ENCODE data around the gene ZEB1.
"Not testable (repeated sequence)": the region's sequence is repeated elsewhere in the genome, so short reads cannot be mapped to it uniquely, and the experiment has no call there.

The ZEB1 gene

DNA sequence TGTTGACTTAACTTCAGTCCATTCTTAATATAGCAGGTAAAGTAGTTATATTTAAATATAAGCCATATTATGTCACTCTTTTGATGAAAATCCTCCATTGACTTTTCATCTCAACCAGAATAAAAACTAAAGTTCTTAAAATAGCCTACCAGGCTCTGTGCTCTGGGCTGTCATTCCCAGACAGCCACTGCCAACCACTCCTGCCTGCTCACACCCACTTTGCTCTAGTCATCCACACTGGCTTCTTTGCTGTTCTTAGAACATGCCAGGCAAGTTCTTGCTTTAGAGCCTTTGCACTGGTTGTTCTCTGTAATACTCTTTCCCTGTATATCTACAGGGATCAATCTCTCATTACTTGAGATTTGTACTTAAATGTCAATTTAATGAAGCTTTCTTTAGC lies 80.6 kb downstream of the ZEB1 start:
- no peaks in the 10 kb centered on the region for H3K36me3 ChIP-seq (ENCODE audit: control insufficient read depth, insufficient read depth, low read length)
- no peaks in the 10 kb centered on the region for H3K27me3 ChIP-seq (replicated peaks; ENCODE audit: control insufficient read depth, insufficient read depth, low read length)
- DNase-seq (ENCODE audit: extremely low read depth, insufficient read length): no peak
- TF ChIP-seq, protein P1, sequence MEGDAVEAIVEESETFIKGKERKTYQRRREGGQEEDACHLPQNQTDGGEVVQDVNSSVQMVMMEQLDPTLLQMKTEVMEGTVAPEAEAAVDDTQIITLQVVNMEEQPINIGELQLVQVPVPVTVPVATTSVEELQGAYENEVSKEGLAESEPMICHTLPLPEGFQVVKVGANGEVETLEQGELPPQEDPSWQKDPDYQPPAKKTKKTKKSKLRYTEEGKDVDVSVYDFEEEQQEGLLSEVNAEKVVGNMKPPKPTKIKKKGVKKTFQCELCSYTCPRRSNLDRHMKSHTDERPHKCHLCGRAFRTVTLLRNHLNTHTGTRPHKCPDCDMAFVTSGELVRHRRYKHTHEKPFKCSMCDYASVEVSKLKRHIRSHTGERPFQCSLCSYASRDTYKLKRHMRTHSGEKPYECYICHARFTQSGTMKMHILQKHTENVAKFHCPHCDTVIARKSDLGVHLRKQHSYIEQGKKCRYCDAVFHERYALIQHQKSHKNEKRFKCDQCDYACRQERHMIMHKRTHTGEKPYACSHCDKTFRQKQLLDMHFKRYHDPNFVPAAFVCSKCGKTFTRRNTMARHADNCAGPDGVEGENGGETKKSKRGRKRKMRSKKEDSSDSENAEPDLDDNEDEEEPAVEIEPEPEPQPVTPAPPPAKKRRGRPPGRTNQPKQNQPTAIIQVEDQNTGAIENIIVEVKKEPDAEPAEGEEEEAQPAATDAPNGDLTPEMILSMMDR (IDR thresholded peaks at IDR 0.05; ENCODE audit: insufficient read depth, low read length, poor library complexity, severe bottlenecking): no peak
- H3K4me3 ChIP-seq (replicated peaks; ENCODE audit: low read depth, low read length): no peak overlapping the region

DNA sequence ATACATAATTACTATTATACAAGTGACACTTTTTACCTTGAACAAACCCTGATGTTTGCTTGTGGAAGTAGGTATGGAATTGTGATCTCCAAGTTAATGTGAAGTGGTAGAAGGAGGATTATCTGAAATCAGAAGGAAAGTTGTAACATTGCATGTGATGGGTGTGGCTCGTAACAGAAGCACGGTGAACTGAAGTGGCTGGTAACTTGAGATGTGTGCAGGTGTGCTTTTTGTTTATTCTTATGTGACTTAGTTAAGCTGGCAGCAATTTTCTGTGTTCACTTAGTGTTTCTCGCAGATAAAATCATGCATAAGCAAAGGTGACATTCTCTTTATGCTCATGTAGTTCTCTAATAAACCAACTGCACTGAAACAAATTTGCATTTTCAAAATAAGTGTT lies 82.3 kb downstream of the ZEB1 start:
- H3K4me3 ChIP-seq (replicated peaks; ENCODE audit: low read depth, low read length): no peak overlapping the region
- no peaks in the 10 kb centered on the region for H3K27me3 ChIP-seq (replicated peaks; ENCODE audit: control insufficient read depth, insufficient read depth, low read length)
- DNase-seq (ENCODE audit: extremely low read depth, insufficient read length): no peak
- H3K36me3 ChIP-seq (ENCODE audit: control insufficient read depth, insufficient read depth, low read length): no peaks in the 10 kb centered on the region
- TF ChIP-seq, protein P1 (IDR thresholded peaks at IDR 0.05; ENCODE audit: insufficient read depth, low read length, poor library complexity, severe bottlenecking): no peak

DNA sequence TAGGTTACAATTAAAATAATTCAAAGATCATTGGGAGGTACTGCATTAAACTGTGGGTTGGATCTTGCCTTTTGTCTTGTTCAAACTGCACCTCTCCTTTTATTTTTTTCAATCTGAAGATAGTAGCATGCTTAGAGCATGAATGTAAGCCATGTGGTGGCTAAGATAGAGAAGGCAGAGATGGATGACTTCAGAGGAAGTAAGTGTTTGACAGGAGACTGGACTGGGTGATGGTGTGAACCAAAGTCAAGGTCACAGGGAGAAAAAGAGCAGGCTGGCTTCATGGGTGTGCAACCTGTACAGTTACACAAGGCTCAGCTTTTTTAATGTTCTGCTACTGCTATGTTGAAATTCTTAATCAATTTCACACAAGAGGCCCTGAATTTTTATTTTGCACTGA lies 85.6 kb downstream of the ZEB1 start:
- H3K36me3 ChIP-seq (ENCODE audit: control insufficient read depth, insufficient read depth, low read length): no peaks in the 10 kb centered on the region
- H3K4me3 ChIP-seq (replicated peaks; ENCODE audit: low read depth, low read length): no peak overlapping the region
- no peak for DNase-seq (ENCODE audit: extremely low read depth, insufficient read length)
- no peaks in the 10 kb centered on the region for H3K27me3 ChIP-seq (replicated peaks; ENCODE audit: control insufficient read depth, insufficient read depth, low read length)
- TF ChIP-seq, protein P1 (IDR thresholded peaks at IDR 0.05; ENCODE audit: insufficient read depth, low read length, poor library complexity, severe bottlenecking): no peak

DNA sequence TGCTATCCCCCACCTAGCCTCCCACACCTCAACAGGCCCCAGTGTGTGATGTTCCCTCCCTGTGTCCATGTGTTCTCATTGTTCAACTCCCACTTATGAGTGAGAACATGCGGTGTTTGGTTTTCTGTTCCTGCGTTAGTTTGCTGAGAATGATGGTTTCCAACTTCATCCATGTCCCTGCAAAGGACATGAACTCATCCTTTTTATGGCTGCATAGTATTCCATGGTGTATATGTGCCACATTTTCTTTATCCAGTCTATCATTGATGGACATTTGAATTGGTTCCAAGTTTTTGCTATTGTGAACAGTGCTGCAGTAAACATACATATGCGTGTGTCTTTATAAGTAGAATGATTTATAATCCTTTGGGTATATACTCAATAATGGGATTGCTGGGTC lies 86.8 kb downstream of the ZEB1 start:
- not testable (repeated sequence) for H3K27me3 ChIP-seq (replicated peaks; ENCODE audit: control insufficient read depth, insufficient read depth, low read length); H3K36me3 ChIP-seq (ENCODE audit: control insufficient read depth, insufficient read depth, low read length); H3K4me3 ChIP-seq (replicated peaks; ENCODE audit: low read depth, low read length); DNase-seq (ENCODE audit: extremely low read depth, insufficient read length)

DNA sequence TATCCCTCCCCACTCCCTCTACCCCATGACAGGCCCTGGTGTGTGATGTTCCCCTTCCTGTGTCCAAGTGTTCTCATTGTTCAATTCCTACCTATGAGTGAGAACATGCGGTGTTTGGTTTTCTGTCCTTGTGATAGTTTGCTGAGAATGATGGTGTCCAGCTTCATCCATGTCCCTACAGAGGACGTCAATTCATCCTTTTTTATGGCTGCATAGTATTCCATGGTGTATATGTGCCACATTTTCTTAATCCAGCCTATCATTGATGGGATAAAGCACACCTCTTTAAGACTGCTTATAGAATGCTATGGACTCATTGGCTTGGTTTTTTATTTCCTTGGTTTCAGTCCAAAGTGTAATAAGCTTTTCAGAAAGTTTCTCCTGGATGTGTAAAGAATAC lies 93.4 kb downstream of the ZEB1 start:
- H3K4me3 ChIP-seq (replicated peaks; ENCODE audit: low read depth, low read length); H3K36me3 ChIP-seq (ENCODE audit: control insufficient read depth, insufficient read depth, low read length); DNase-seq (ENCODE audit: extremely low read depth, insufficient read length); H3K27me3 ChIP-seq (replicated peaks; ENCODE audit: control insufficient read depth, insufficient read depth, low read length): not testable (repeated sequence)

DNA sequence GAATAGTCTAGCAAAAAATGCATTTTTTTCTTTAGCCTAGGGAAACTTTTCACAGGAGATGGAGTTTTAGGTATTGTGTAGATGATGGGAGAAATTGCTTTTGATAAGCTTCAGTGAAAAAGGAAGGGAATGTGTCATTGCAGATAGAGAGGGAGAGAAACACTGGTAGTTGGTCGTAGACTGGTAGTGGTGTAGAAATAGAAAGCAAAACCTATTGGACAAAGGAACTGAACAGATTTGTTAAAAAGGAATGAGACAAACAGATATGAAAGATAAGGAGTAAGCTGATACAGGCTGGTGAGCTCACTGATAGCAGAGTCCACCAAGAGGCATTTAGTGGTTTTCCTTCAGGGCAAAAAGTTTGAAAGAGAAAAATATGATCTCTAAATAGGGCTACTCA lies 94.3 kb downstream of the ZEB1 start:
- H3K4me3 ChIP-seq (replicated peaks; ENCODE audit: low read depth, low read length): no peak overlapping the region
- H3K27me3 ChIP-seq (replicated peaks; ENCODE audit: control insufficient read depth, insufficient read depth, low read length): no peaks in the 10 kb centered on the region
- DNase-seq (ENCODE audit: extremely low read depth, insufficient read length): no peak
- no peaks in the 10 kb centered on the region for H3K36me3 ChIP-seq (ENCODE audit: control insufficient read depth, insufficient read depth, low read length)
- TF ChIP-seq, protein P1 (IDR thresholded peaks at IDR 0.05; ENCODE audit: insufficient read depth, low read length, poor library complexity, severe bottlenecking): no peak

DNA sequence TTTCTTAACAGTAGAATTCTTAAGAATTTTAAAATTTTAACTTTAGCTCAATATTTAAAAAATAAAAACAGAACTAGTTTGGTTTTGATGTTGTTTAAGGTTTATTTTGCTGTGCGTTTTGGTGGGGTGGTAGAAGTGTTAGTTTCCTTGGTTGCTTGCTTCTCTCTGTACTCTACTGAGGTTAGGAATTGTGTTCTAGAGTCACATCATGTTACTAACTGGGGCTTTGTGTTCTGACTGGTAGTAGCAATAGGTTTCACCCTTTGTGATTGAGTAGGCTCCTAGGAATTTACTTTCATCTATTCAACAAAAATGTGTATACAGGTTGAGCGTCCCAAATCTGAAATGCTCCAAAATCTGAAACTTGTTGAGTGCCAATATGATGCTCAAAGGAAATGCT lies 99.5 kb downstream of the ZEB1 start:
- DNase-seq (ENCODE audit: extremely low read depth, insufficient read length): no peak
- no peak overlapping the region for H3K4me3 ChIP-seq (replicated peaks; ENCODE audit: low read depth, low read length)
- no peaks in the 10 kb centered on the region; the same call in 1 of the 2 replicates for H3K36me3 ChIP-seq (ENCODE audit: control insufficient read depth, insufficient read depth, low read length)
- H3K27me3 ChIP-seq (replicated peaks; ENCODE audit: control insufficient read depth, insufficient read depth, low read length): no peaks in the 10 kb centered on the region
- TF ChIP-seq, protein P1 (IDR thresholded peaks at IDR 0.05; ENCODE audit: insufficient read depth, low read length, poor library complexity, severe bottlenecking): no peak

Data from GM06990 (cell line).